Cardiac muscle cell (in vitro differentiated cells and primary cell): Measurements from ENCODE around the gene AK2. TPM values are rescaled to one million over a fixed set of nuclear protein-coding genes. Genes with fewer than 3 reads are reported as not detected.

ENCODE experiments used
- DNase-seq, 2 donors: peaks; one replicate each; pipeline versions ENCODE4 v3.0.0 to v3.0.0-alpha.2; 2010 to 2017; ENCODE audit warnings: low read depth in 1 of 2, low spot score in 1 of 2
- H3K27ac ChIP-seq: fragments of 200-600 bp; sonication (generic); 2 replicates; pipeline ENCODE4 v1.5.1; 2016
- H3K27me3 ChIP-seq: fragments of 200-600 bp; sonication (generic); 2 replicates; pipeline ENCODE4 v1.6.0; 2016; ENCODE audit warnings: control low read depth
- H3K36me3 ChIP-seq: fragments of 200-600 bp; sonication (generic); 2 replicates; pipeline ENCODE4 v1.5.1; 2016; ENCODE audit warnings: control low read depth
- H3K4me1 ChIP-seq: fragments of 200-600 bp; sonication (generic); 2 replicates; pipeline ENCODE4 v1.8.1; 2017; ENCODE audit warnings: low read depth, mild to moderate bottlenecking, mixed run types
- H3K4me3 ChIP-seq: fragments of 200-600 bp; sonication (generic); 2 replicates; pipeline ENCODE4 v1.5.1; 2016; ENCODE audit warnings: mild to moderate bottlenecking
- H3K9me3 ChIP-seq: fragments of 200-600 bp; sonication (generic); 2 replicates; pipeline ENCODE4 v1.5.1; 2017; ENCODE audit warnings: low read depth, mild to moderate bottlenecking, control low read depth
- polyA plus RNA-seq: library from polyadenylated mRNA; unstranded; fragments of >200 nt; fragmentation: Nextera tagmentation; extraction: Ambion mirVana; gene quantifications from 2 replicates; pipeline ENCODE4 v1.2.1, GENCODE V29; 2016
- total RNA-seq: library from RNA; depleted of rRNA; stranded (reverse); fragments of >200 nt; gene quantifications from 2 replicates; pipeline ENCODE4 v1.2.3, GENCODE V29; 2016
- TF ChIP-seq, protein P1 (sequence below): IDR thresholded peaks from 2 replicates; pipeline ENCODE4 v1.5.1; 2012; ENCODE audit warnings: low read depth, mild to moderate bottlenecking, low read length

Gene AK2
- 201 and 263 TPM in 2 replicates for total RNA-seq
- polyA plus RNA-seq = 264 and 281 TPM in 2 replicates

DNA sequence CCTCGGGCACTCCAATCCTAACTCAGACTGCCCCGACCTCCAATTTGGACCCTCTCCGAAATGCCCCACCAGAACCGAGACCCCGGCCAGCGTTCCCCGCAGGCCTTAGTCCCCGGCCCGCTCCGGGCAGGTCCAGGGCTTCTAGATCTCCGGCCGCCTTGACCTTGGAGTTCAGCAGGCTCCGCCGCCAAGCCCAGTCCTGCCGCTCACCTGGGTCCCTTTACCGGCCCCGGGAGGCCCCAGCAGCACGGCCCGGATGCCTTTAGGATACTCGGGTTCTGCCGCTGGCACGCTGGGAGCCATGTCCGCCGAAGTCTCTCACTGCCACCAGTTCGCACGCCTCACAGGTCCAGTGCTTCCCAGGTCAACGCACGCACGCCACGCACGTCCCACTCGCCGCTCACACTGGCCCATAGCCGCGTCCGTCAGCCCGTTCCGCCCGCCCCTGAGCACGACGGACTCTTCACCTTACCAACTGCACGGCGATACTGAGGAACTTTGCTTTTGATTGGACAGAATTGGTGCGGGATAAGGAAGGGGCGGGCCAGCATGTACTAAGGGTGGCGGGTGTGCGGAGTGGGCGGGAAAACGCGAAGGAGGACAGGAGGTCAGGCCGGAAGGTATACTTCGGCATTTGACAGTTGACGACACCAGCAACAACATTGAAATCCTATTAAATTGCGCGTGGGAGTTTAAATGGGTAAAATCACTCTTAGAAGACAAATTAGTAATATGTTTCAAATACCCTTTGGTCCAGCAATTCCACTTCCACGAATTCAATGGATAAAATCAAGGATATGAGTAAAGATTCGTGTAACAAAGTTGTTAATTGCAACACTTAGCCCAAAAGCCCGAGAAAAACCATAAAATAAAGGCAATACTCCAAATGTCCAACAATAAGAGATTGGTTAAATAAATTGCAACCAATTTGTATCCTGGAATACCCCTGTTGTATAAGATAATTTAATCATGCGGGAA is at the start of gene AK2:
TSS of gene AK2 (minus strand) at position 358 of the 978 bp plus-strand sequence. CDS start at position 303, 55 bp downstream.
- peaks cover 8% of the 10 kb centered on the region for H3K4me1 ChIP-seq
- H3K4me3 ChIP-seq = peak within 1 kb of the TSS; percentile 60
- peak; percentile 97 to 98 for DNase-seq
- H3K27me3 ChIP-seq = no peaks in the 10 kb centered on the region
- peaks cover 3% of the 10 kb centered on the region for H3K36me3 ChIP-seq
- no peaks in the 10 kb centered on the region for H3K9me3 ChIP-seq
- TF ChIP-seq, protein P1, sequence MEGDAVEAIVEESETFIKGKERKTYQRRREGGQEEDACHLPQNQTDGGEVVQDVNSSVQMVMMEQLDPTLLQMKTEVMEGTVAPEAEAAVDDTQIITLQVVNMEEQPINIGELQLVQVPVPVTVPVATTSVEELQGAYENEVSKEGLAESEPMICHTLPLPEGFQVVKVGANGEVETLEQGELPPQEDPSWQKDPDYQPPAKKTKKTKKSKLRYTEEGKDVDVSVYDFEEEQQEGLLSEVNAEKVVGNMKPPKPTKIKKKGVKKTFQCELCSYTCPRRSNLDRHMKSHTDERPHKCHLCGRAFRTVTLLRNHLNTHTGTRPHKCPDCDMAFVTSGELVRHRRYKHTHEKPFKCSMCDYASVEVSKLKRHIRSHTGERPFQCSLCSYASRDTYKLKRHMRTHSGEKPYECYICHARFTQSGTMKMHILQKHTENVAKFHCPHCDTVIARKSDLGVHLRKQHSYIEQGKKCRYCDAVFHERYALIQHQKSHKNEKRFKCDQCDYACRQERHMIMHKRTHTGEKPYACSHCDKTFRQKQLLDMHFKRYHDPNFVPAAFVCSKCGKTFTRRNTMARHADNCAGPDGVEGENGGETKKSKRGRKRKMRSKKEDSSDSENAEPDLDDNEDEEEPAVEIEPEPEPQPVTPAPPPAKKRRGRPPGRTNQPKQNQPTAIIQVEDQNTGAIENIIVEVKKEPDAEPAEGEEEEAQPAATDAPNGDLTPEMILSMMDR = no peak
- H3K27ac ChIP-seq = peak within 1 kb of the TSS; percentile 75

DNA sequence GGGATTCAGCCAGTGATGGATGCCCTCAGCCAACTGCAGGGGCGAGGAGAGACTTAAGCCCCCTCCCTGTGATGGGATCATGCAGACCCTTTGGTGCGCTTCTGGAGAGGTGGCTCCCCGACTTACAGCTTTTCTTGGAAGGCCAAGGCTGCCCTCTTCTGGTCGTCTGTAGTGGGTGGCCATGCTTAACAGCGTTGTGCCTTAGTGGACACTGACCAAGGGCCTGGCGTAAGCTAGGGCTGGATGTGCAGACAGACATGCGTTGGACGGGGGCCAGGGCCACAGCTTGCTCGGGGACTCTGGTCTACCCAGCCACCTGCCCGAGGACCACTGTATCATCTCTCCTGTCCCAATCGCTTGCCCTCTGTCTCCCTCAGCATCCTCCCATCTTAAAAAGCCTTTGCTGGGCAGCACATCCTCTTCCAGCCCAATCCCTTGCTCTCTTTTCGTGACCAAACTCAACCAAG is 49.7 kb upstream of the AK2 start:
- H3K36me3 ChIP-seq = no peaks in the 10 kb centered on the region
- no peaks in the 10 kb centered on the region for H3K9me3 ChIP-seq
- no peak overlapping the region for H3K4me3 ChIP-seq
- TF ChIP-seq, protein P1 = peak; percentile 86
- H3K27me3 ChIP-seq = peaks cover 35% of the 10 kb centered on the region
- no peak overlapping the region for H3K27ac ChIP-seq
- H3K4me1 ChIP-seq = no peaks in the 10 kb centered on the region
- DNase-seq = peak; percentile 88

DNA sequence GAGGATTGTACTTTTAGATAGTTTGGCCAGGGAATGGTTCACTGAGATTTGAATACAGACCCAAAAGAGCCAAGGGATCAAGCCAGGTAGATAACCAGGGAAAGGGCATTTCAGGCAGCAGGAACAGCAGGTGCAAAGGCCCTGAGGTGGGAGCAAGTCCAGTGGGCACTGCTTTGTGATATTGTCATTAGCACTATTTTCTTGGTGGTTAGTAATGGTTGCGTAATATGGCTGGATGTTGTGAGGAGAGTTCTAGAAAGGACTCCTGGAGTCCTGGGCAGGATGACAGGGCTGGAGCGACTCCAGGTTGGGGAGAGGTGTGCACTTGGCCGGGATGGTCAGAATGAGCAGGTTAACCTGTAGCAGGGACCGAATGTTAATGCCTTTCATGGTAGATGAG is 48.6 kb upstream of the AK2 start:
- DNase-seq = no peak
- no peak overlapping the region for H3K27ac ChIP-seq
- no peaks in the 10 kb centered on the region for H3K9me3 ChIP-seq
- no peak overlapping the region for H3K4me3 ChIP-seq
- TF ChIP-seq, protein P1 = no peak
- peaks cover 37% of the 10 kb centered on the region for H3K27me3 ChIP-seq
- no peaks in the 10 kb centered on the region for H3K4me1 ChIP-seq
- no peaks in the 10 kb centered on the region for H3K36me3 ChIP-seq

DNA sequence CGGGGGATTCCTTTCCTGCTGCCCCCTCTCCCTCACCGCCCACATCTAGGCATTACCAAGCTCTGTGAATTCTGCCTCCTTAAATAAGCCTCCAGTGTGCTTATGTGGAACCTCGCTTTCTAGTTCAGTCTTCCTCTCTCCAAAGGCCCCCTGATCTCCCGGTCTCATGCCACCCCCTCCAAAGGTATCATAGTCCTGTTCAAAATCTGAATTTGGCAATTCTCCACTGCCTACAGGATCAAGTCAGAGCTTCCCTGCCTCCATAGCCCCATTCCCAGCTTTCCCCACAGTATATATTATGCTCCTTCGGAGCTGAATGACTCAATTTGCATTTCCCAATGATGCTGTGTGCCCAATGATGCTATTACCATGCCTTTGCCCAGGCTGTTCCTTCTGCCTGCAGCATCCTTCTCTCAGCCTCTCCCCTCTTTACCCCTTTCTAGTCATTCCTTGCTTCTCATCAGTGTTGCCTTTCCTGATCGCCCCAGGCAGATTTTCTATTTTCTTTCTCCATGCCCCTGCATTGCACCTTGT is 46.0 kb upstream of the AK2 start:
- H3K27me3 ChIP-seq = peaks cover 37% of the 10 kb centered on the region

DNA sequence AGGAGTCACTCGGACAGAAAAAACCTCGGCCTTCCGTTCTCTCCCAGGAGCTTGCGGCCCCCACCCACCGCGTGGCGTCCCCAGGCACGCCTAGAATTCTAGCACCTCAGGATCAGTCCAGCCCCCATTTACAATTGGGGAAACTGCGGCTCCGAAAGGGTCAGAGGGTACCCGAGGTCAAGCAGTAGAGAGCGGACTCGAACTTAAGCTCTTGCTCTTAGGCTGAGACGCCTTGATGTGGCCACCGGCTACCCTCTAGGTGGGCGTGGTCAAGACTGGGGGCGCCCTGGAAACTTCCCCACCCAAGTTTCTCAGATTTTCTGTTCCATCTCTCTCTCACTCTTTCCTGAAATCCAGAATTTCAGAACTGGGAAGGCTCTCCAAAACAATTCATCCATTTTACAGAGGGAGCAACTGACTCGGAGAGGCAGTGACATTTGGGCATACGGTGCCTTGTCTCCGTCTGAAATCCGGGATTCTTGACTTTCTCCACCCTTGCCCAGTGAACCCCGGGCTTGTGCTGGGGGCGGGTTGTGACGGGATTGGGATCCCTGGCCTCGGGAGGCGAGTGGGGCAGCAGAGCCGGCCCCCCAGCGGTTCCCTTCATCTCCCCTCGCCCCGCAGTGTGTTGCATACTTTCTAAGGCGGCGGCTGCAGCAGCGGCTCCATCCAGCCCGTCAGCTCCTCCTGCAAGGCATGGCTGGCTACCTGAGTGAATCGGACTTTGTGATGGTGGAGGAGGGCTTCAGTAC is 45.0 kb upstream of the AK2 start:
- peak in 1 of 2 donors; percentile 22 for DNase-seq
- no peak overlapping the region for H3K27ac ChIP-seq
- H3K27me3 ChIP-seq = peaks cover 37% of the 10 kb centered on the region
- TF ChIP-seq, protein P1 = no peak
- H3K36me3 ChIP-seq = no peaks in the 10 kb centered on the region
- H3K4me1 ChIP-seq = no peaks in the 10 kb centered on the region
- H3K9me3 ChIP-seq = no peaks in the 10 kb centered on the region
- H3K4me3 ChIP-seq = peak overlapping the region; percentile 46

More for the DNA sequence above, 46.0 kb upstream of the AK2 start:
- DNase-seq = no peak
- H3K9me3 ChIP-seq = no peaks in the 10 kb centered on the region
- no peak overlapping the region for H3K27ac ChIP-seq
- H3K4me3 ChIP-seq = no peak overlapping the region
- no peaks in the 10 kb centered on the region for H3K4me1 ChIP-seq
- H3K36me3 ChIP-seq = no peaks in the 10 kb centered on the region
- TF ChIP-seq, protein P1 = no peak
